ENCODE measurements around the gene GALNT15.

Gene GALNT15

GRCh38 chr3:16174389-16174788 lies at the start of gene GALNT15:
TSS of gene GALNT15 (plus strand) at chr3:16174680. CDS start at chr3:16175152, 472 bp downstream.
- Histone ChIP-seq H3K27me3 (ENCODE audit: insufficient read depth, low read length) (peaks cover 35% of the 10 kb centered on the region), H3K4me3 (ENCODE audit: low read length) (no peak within 1 kb of the TSS), H3K36me3 (ENCODE audit: insufficient read depth, low read length) (no peaks in the 10 kb centered on the region)

DNA sequence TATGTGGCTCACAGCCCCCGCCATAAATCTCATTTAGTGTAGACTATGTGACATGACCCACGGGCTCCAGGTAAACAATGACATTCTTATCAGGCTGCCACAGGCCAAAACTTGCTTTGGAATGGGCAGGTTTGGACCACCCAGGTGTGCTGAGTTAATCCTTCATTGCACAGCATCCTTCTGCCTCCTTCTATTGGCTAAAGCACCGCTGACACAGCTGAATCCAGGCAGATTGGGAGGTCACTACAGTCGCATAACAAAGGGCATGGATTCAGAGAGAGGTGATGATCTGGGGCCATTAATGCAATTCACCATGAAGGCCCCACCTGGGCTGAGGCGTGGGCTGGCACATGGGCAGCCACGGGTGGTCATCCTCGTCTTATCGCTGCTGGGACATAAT lies 47.8 kb upstream of the GALNT15 start:
- H3K27me3 ChIP-seq (ENCODE audit: insufficient read depth, low read length): no peaks in the 10 kb centered on the region
- H3K4me3 ChIP-seq (ENCODE audit: low read length): no peak overlapping the region
- H3K4me1 ChIP-seq (ENCODE audit: insufficient read depth, low read length): peaks cover 8% of the 10 kb centered on the region
- no peaks in the 10 kb centered on the region for H3K9me3 ChIP-seq (ENCODE audit: low read length)
- no peak overlapping the region for H2AFZ ChIP-seq (ENCODE audit: low read depth, low read length)
- no peaks in the 10 kb centered on the region for H3K36me3 ChIP-seq (ENCODE audit: insufficient read depth, low read length)

More at GRCh38 chr3:16174389-16174788, at the start of gene GALNT15:
- Histone ChIP-seq H3K9me3 (ENCODE audit: low read length) (no peaks in the 10 kb centered on the region), H3K4me1 (ENCODE audit: insufficient read depth, low read length) (no peaks in the 10 kb centered on the region), H2AFZ (ENCODE audit: low read depth, low read length) (no peak within 1 kb of the TSS)

- peaks cover 8% of the 10 kb centered on the region for H3K4me1 ChIP-seq (ENCODE audit: insufficient read depth, low read length)
- H3K36me3 ChIP-seq (ENCODE audit: insufficient read depth, low read length): no peaks in the 10 kb centered on the region
- no peaks in the 10 kb centered on the region for H3K27me3 ChIP-seq (ENCODE audit: insufficient read depth, low read length)
- no peaks in the 10 kb centered on the region for H3K9me3 ChIP-seq (ENCODE audit: low read length)
- H2AFZ ChIP-seq (ENCODE audit: low read depth, low read length): no peak overlapping the region
- no peak overlapping the region for H3K4me3 ChIP-seq (ENCODE audit: low read length)
These were observed 47.2 kb upstream of the GALNT15 start for GRCh38 chr3:16127249-16127648.

- Histone ChIP-seq H3K4me3 (ENCODE audit: low read length) (no peak overlapping the region), H2AFZ (ENCODE audit: low read depth, low read length) (no peak overlapping the region), H3K9me3 (ENCODE audit: low read length) (no peaks in the 10 kb centered on the region), H3K4me1 (ENCODE audit: insufficient read depth, low read length) (peaks cover 8% of the 10 kb centered on the region), H3K36me3 (ENCODE audit: insufficient read depth, low read length) (no peaks in the 10 kb centered on the region), H3K27me3 (ENCODE audit: insufficient read depth, low read length) (no peaks in the 10 kb centered on the region)
These were observed 44.4 kb upstream of the GALNT15 start for GRCh38 chr3:16130066-16130465.

- no peaks in the 10 kb centered on the region for H3K36me3 ChIP-seq (ENCODE audit: insufficient read depth, low read length)
- no peak overlapping the region for H3K4me3 ChIP-seq (ENCODE audit: low read length)
- H3K4me1 ChIP-seq (ENCODE audit: insufficient read depth, low read length): peaks cover 8% of the 10 kb centered on the region
These were observed 42.3 kb upstream of the GALNT15 start for GRCh38 chr3:16132190-16132589.

DNA sequence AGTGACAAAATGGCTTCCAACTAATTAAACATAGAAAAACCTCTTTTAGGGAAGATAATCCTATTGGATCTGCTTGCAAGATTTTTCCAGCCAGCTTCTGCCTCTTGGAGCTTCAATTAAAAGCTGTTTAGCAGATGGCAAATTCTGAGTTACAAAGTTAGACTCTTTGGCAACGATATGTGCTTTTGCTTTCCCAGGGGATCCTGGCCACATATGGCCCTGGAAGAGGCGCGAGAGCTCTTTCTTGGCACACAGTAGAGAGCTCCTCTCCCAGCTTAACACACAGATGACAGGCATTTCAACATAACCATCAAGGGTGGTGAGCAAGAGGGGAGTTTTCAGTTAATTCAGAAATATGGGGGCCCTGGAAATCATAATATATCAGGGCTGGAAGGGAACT lies 41.6 kb upstream of the GALNT15 start:
- Histone ChIP-seq H3K9me3 (ENCODE audit: low read length) (no peaks in the 10 kb centered on the region), H3K27me3 (ENCODE audit: insufficient read depth, low read length) (no peaks in the 10 kb centered on the region), H3K4me1 (ENCODE audit: insufficient read depth, low read length) (peaks cover 8% of the 10 kb centered on the region), H3K4me3 (ENCODE audit: low read length) (no peak overlapping the region), H3K36me3 (ENCODE audit: insufficient read depth, low read length) (no peaks in the 10 kb centered on the region), H2AFZ (ENCODE audit: low read depth, low read length) (no peak overlapping the region)

More at GRCh38 chr3:16132190-16132589, 42.3 kb upstream of the GALNT15 start:
- Histone ChIP-seq H3K27me3 (ENCODE audit: insufficient read depth, low read length) (no peaks in the 10 kb centered on the region), H2AFZ (ENCODE audit: low read depth, low read length) (no peak overlapping the region), H3K9me3 (ENCODE audit: low read length) (no peaks in the 10 kb centered on the region)

GRCh38 chr3:16134173-16134928 lies 40.1 kb upstream of the GALNT15 start:
- H3K4me1 ChIP-seq (ENCODE audit: insufficient read depth, low read length): peaks cover 8% of the 10 kb centered on the region
- no peaks in the 10 kb centered on the region for H3K27me3 ChIP-seq (ENCODE audit: insufficient read depth, low read length)
- H2AFZ ChIP-seq (ENCODE audit: low read depth, low read length): no peak overlapping the region
- H3K9me3 ChIP-seq (ENCODE audit: low read length): no peaks in the 10 kb centered on the region
- H3K4me3 ChIP-seq (ENCODE audit: low read length): no peak overlapping the region
- no peaks in the 10 kb centered on the region for H3K36me3 ChIP-seq (ENCODE audit: insufficient read depth, low read length)

GRCh38 chr3:16136055-16136454 lies 38.4 kb upstream of the GALNT15 start:
- Histone ChIP-seq H2AFZ (ENCODE audit: low read depth, low read length) (no peak overlapping the region), H3K27me3 (ENCODE audit: insufficient read depth, low read length) (no peaks in the 10 kb centered on the region), H3K4me3 (ENCODE audit: low read length) (no peak overlapping the region), H3K9me3 (ENCODE audit: low read length) (no peaks in the 10 kb centered on the region), H3K4me1 (ENCODE audit: insufficient read depth, low read length) (no peaks in the 10 kb centered on the region), H3K36me3 (ENCODE audit: insufficient read depth, low read length) (no peaks in the 10 kb centered on the region)

GRCh38 chr3:16137044-16137443 lies 37.4 kb upstream of the GALNT15 start:
- no peak overlapping the region for H2AFZ ChIP-seq (ENCODE audit: low read depth, low read length)
- no peaks in the 10 kb centered on the region for H3K4me1 ChIP-seq (ENCODE audit: insufficient read depth, low read length)
- no peak overlapping the region for H3K4me3 ChIP-seq (ENCODE audit: low read length)
- no peaks in the 10 kb centered on the region for H3K9me3 ChIP-seq (ENCODE audit: low read length)
- H3K27me3 ChIP-seq (ENCODE audit: insufficient read depth, low read length): no peaks in the 10 kb centered on the region
- H3K36me3 ChIP-seq (ENCODE audit: insufficient read depth, low read length): no peaks in the 10 kb centered on the region

DNA sequence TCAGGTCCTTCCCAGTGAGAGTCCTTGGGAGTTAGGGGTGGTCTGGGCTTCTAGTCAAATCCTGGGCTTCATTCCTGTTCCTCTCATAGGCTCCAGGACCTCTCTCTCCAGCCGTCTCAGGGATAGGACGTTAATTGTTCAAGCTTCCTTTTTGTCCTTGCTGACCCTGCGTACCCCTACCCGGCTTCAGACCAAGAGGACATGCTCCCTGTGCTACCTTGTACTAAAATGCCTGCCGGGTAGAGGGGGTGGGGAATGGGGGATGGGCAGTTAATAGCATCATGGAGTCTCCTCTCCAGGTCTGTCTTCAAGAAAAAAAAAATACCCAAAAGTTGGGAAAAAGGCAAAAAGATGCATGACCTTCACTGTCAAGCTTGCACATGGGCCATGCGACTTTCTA lies 36.5 kb upstream of the GALNT15 start:
- Histone ChIP-seq H2AFZ (ENCODE audit: low read depth, low read length) (no peak overlapping the region), H3K27me3 (ENCODE audit: insufficient read depth, low read length) (no peaks in the 10 kb centered on the region), H3K36me3 (ENCODE audit: insufficient read depth, low read length) (no peaks in the 10 kb centered on the region), H3K4me1 (ENCODE audit: insufficient read depth, low read length) (no peaks in the 10 kb centered on the region), H3K9me3 (ENCODE audit: low read length) (no peaks in the 10 kb centered on the region), H3K4me3 (ENCODE audit: low read length) (no peak overlapping the region)

- H3K9me3 ChIP-seq (ENCODE audit: low read length): peaks cover 3% of the 10 kb centered on the region
- no peak overlapping the region for H2AFZ ChIP-seq (ENCODE audit: low read depth, low read length)
- H3K27me3 ChIP-seq (ENCODE audit: insufficient read depth, low read length): peaks cover 4% of the 10 kb centered on the region
- H3K36me3 ChIP-seq (ENCODE audit: insufficient read depth, low read length): no peaks in the 10 kb centered on the region
- H3K4me1 ChIP-seq (ENCODE audit: insufficient read depth, low read length): no peaks in the 10 kb centered on the region
- H3K4me3 ChIP-seq (ENCODE audit: low read length): no peak overlapping the region
These were observed 34.2 kb upstream of the GALNT15 start for GRCh38 chr3:16140116-16140893.

DNA sequence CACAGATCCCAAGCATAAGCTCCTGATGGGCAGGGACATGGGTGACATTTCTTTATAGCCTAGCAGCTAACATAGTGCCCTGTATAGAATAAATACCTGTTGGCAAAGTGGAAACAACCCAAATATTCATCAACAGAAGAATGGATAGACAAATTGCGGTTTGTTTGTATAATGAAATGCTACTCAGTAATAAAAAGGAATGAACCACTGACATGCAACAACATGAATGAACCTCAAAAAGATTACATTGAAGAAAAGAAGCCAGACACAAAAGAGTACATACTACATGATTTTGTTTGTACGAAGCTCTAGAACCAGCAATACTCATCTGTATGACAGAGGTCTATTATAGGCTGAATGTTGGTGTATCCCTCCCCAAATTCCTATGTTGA lies 33.6 kb upstream of the GALNT15 start:
- Histone ChIP-seq H3K4me3 (ENCODE audit: low read length) (no peak overlapping the region), H3K36me3 (ENCODE audit: insufficient read depth, low read length) (no peaks in the 10 kb centered on the region), H3K4me1 (ENCODE audit: insufficient read depth, low read length) (no peaks in the 10 kb centered on the region), H2AFZ (ENCODE audit: low read depth, low read length) (no peak overlapping the region), H3K9me3 (ENCODE audit: low read length) (peaks cover 3% of the 10 kb centered on the region), H3K27me3 (ENCODE audit: insufficient read depth, low read length) (peaks cover 4% of the 10 kb centered on the region)

DNA sequence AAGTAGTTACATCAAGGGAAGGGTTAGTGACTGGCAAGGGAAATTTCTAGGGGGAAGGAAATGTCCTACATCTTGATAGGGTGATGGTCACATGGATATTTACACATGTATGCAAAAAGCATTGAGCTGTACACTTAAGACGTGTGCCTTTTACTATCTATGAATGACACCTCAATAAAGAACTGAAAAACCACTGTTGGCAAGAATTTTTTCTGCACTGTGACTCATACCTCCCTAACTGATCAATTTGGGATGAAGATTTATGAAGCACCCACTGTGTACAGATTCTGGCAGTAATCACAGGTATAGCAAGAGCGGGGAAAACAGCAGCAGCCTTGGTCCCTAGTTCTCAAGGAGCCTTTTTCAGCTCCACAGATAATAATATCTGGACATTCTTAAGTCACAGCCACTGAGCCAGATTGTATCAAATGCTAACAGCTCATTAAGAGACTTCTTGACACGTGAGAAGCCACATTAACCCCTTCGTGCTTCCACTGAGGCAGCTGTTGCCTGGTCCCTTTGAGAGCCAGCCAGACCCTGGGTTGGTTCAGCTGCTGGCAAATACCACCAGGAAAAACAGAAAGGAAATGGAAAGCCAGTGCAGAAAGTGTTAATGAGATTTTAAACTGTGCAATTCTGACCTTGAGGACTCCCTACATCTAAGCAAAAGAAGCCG lies 32.0 kb upstream of the GALNT15 start:
- Histone ChIP-seq H3K27me3 (ENCODE audit: insufficient read depth, low read length) (peaks cover 4% of the 10 kb centered on the region), H3K4me3 (ENCODE audit: low read length) (no peak overlapping the region), H3K9me3 (ENCODE audit: low read length) (peaks cover 3% of the 10 kb centered on the region), H3K36me3 (ENCODE audit: insufficient read depth, low read length) (no peaks in the 10 kb centered on the region), H2AFZ (ENCODE audit: low read depth, low read length) (no peak overlapping the region), H3K4me1 (ENCODE audit: insufficient read depth, low read length) (no peaks in the 10 kb centered on the region)
